Fibroblast of skin of abdomen (primary cell): Measurements from ENCODE around the gene P3H2.

Experiments used
- DNase-seq: peaks from one replicate; pipeline ENCODE4 v3.0.0-alpha.2; 2013

The P3H2 gene

DNA sequence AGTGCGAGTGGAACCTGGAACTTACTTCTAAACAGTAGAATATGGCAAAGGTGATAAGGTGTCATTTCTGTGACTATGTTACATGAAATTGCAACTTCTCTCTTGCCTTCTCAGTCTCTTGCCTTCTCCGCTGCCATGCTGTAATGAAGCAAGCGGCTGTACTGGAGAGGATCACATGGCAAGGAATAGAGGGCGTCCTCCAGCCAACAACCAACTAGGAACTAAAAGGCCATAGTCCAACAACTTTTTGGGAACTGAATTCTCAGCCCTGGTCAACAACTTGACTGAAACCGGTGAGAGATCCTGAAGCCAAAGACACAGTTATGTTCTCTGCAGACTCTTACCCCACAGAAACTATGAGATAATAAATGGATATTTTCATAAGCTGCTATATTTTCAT is 143.5 kb downstream of the P3H2 start:
- no peak for DNase-seq

DNA sequence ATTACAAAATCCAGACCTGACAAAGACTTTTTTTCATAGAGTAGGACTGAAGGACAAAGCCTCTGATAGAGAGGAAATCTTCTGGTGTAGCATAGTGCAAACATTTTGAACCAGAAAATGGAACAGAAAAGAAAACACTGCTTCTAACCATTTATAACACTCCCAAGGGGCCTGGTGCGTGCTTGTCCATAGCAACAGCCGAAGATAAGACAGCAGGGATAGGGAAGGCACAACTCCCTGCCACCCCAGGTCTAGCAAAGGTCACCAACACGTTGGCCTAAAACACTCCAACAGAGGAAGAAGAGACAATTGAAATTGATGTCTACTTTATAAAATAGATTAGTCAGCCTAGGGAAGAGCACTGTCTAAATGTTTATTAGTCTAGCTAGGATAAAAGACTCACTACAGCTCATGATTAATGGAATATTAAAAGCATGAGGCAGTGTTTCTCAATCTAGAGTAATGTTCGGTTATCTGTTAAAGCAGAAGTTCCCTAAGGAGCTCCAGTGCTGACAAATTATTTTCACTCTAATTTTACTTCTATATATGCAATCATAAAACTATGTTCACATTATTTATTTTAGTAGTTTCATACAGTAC is 145.2 kb downstream of the P3H2 start:
- no peak for DNase-seq

DNA sequence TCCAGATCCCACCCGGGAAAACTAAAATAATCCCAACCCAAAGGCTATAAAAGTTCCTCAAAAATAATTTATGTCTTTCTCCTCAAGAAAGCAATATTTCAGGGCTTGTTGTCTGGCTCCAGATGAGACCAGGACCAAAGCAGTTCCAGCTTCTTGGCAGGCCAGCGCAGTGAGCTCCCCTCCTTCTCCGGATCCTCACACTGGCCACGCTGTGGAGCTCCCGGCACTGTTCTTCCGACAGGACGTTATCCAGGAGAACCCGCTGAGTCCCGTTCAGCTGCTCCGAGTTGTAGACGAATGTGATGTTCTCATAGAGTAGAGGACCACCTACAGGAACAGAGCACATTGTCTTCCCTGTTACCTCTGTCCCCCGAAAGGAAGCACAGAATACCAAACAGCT is 146.3 kb downstream of the P3H2 start:
- no peak for DNase-seq

- DNase-seq = peak; percentile 51
These were observed 153.3 kb downstream of the P3H2 start for GRCh38 chr3:189967254-189967865.

GRCh38 chr3:189966843-189967242 is 153.9 kb downstream of the P3H2 start:
- no peak for DNase-seq

DNA sequence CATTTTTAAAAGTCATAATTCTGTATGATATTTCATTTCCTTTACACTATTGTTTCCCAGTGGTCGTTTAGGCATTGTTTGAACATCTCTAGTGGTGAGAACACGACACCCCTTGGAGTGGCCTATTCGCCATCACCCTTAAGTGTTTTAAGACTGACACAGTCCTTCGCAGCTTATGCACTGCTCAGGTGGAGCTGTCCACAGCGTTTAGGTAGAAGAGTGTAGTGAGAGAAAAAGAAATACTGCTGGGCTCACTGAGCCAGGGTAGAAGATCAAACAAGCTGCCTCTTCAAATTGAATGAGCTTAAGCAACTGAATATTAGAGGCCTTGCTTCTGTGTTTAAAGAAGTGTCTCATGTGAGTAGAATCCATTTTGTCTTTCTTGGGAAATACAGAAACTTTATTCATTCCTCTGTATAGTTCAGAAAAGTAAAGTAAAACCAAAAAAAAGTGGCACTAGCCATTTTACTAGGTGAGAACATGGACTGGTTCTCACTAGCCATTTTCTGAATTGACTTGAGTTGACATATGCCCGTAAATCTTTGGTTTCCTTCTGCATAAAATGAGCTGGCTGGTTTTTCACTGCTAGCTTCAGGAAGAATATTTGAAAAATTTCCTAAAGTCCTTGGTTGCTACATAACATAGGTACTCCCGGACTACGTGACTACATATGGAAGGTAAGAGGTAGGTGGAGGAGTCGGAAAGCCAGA is 155.9 kb downstream of the P3H2 start:
- no peak for DNase-seq

DNA sequence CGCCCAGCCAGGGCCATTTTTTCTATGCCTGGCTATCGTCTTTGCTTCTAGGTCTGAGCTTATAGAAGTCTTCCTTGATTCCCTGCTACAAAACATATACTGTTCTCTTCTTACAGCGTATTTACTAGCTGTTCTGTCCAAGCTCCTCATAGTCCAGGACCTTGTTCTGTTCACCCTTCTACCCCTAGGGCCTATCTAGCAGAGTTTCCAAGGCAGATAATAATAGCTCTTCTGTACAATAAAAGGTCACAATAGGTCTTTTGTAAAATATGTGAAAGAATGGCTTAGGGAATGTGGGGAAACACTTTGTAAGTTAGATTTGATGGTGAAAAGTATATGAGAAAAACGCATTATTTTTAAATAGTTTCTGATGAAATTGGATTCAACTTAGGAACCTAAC is 158.2 kb downstream of the P3H2 start:
- no peak for DNase-seq

DNA sequence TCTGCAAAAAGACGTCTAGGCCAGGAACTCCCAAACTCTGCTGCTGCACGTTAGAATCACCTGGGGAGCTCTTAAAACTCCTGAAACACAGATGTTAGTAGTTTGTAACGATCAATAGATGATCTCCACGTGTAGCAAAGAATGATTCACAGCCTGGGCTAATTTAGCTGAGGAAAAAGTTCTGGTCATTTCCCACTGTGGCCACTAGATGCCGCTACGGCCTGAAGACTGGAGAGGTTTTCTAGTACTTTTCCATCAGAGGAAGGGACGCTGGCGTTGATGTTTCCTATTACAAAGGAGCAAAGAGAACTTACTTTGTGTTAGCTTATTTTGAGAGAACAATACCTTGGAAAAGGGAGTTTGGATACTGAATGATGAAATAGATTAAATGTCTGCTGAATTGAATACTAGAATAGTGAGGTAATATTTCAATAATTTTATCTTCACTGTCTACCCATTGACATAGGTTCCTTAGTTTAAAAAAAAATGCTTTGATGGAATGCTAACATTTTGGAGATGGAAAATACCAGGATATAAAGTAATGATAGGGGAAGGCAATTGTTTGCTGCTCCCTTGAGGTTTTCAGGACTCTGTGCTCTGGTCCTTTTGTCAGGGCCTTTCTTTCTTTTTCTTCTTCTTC is 159.1 kb downstream of the P3H2 start:
- peak; percentile 83 for DNase-seq

DNA sequence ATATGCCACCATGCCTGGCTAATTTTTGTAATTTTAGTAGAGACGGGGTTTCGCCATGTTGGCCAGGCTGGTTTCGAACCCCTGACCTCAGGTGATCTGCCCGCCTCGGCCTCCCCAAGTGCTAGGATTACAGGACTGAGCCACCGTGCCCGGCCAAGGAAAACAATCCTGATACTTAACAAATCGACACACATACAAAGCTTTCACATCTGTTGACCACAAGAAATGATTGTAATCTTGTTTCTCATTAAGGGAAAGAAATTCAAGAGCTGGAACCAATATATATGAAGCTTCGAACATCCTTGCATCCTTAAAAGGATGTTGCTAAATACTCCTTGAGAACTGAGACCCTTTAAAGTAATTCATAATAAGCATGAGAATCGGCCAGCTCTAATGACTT is 159.6 kb downstream of the P3H2 start:
- DNase-seq = peak; percentile 46

DNA sequence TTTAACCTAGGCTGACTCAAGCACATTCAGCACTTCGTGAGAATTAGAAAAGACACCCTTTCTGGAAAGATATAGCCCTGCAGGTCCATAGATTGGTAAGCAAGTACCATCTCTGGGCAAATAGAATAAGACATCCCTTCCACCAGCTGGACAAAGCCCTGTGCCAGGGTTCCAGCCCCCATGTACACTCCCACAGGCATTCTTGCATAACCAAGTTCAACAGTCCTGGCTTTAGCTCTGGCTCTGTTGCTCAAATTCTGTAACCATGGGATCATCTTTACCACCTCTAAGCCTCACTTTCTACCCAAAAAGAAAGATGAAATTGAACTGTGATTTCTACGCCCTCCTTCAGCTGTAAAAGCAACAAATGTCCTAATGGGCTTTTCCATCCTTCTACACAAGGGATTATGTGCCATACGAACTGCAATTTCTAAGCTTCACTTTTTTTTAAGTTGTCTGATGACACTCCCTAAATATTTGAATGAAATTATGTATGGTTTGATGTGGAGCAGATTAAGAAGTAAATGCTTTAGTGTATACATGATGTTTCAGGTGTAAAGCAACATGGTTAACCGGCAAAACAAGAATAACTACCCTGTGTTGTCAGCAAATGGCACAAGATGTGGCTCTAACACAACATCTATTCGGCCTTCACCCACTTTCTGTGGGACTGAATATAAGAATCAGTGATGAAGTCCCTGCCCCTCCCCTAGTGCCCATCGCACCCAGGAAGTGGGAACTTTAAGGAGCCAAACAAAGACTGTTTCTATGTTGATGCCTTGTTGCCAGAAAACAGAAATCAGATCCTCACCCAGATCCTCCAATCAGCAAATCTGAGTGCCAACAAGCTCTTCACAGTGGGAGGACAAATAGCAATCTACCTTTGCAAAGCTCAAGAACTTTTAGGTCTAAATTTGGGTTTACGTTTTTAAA is 165.7 kb downstream of the P3H2 start:
- no peak for DNase-seq

- DNase-seq = peak; percentile 21
These were observed 167.1 kb downstream of the P3H2 start for GRCh38 chr3:189953551-189953950.

DNA sequence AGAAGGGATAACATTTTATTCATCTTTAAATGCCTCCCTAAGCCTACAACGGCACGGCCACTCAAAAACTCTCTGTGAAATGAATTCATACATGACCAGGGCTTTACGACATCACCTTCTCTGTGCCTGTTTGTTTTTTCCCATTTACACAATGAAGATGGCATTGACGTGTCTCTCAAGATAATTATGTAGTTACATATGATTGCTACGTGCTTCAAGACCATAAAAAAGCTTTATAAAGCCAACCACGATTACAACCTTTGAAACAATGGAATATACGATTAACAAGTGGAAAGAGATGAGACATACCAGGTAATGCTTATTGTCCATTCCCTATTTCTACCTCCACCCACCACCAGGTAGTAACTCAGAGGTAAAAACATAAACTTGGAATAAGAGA is 168.4 kb downstream of the P3H2 start:
- DNase-seq = no peak

- no peak for DNase-seq
These were observed 170.4 kb downstream of the P3H2 start for GRCh38 chr3:189950258-189950657.

DNA sequence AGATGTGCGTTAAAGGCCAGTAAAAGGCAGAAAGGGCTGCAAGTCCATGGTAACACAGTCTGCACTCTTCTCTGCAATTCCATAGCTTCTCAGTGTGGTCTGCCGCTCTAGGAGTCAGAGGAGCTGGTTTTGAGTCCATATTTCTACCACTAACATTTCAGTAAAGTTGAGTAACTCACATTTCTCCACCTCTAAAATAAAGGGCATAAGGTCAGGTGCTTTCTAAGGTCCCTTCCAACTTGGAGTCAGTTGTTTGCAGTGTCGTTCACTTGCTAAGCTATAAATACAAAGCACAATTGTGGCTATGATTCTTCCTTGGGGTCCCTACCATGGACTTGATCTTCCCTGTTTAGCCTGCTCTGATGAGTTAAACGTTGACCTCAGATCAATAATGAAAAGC is 171.1 kb downstream of the P3H2 start:
- no peak for DNase-seq

DNA sequence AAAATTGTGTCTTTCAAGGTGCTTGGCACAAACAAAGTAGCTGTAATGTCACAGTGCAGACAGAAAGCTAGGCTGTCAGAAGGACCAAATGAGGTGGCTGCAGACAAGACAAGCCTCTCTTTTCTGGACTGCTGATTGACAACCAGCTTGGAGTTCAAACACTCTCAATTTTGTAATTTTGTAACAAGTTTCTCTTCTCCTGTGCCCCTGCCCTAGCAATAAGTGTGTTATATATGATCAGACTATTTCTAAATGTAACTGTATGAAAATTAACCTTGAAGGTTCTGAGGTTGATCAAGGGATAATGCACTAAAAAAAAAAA is 172.0 kb downstream of the P3H2 start:
- no peak for DNase-seq

- DNase-seq = peak; percentile 51
These were observed 172.6 kb downstream of the P3H2 start for GRCh38 chr3:189947948-189948723.

DNA sequence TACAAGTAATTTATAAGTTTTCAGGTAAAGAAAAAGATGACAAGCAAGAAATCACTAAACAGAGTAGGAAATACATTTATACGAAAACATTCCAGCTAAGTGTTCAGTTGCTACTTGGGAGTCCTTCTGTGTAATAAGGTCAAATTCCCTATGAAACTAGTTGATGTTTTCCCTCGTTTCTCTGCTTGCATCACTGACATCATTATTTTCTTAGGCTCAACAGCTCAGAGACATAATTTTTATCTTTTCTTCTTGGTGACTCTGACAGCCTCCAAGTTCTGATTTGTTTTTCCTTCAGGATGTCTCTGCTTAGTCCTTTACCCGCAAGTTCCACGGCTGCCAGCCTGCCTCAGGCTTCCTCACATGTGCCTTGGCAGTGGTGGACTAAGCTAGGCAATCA is 173.6 kb downstream of the P3H2 start:
- DNase-seq = no peak

DNA sequence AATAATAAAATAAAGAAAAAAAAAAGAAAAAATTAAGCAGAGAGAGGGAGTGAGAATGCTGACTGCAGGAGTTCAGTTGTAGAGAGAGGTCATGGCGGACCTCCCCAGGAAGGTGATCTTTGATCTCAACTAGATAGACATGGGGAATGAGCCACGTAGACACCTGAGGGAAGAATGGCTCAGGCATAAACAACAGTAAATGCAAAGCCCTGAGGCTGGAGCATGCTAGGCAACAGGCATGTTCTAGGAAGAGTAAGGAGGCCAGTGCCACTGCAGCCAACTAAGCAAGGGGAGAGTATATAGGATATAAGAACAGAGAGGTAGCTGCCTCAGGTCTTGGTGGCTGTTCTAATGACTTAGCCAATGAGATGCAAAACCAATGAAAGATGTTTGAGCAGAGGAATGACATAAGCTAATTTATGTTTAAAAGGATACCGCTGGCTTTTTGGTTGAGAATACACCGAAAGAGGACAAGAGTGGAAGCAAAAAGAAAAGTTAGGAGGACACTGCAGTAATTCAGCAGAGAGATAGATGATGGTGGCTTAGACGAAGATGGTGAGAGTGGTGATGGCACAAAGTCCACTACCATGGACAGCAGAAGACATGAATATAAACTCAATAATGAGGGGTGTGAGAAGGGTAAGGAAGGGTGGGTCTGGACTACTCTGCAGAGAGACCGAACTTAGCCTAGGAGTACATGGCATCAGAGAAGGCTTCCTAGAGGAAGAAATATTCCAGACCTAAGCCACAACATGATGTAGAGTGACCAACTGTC is 174.6 kb downstream of the P3H2 start:
- no peak for DNase-seq

DNA sequence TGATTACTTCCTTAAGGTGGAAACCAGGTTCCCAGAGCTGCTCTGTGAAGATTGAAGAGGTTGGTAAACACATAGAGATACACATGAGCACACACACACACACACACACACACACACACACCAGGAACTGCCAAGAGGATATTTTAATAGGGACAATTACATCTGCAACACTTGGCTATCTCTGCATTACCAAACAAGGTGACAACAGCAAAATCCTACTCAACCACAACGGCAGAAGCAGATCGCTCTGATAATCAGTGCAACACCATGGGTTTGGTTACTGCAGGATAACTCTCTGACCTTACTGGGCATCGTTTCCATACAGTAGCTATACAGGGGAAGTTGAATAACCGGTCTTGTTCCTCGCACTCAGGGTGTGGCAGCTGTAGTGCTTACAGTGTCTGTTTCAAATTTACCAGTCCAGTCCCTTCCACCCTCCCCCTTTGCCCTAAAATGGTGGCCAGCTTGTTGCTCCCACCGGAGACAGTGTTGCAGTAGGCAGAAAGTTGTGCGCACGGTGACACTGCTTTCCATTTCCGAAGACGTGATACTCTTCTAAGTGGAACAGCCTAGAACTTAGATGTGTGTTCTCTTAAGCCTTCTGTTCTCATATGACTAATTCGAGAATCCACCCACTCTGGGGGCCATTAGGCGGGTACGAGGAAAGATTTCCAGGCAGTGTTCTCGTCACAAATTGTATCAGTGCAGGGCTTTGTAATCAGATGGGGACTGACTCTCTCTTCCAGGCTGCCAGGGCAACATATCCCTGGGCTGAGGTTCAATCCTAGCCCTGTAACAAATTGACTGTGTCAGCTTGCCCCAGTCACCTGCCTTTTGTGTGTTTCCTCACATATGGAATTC is 176.2 kb downstream of the P3H2 start:
- no peak for DNase-seq

- DNase-seq = no peak
These were observed 177.7 kb downstream of the P3H2 start for GRCh38 chr3:189942948-189943347.
